T-cell (primary cell): Measurements from ENCODE around the gene PRKCQ. TPM values are rescaled to one million over a fixed set of nuclear protein-coding genes. Genes with fewer than 3 reads are reported as not detected.

Source experiments
- ATAC-seq, 4 experiments: fragments of 200-7000 bp in 3 of 4; fragments of 150-1000 bp in 1 of 4; cut with Tn5 transposase; replicated peaks in 1 of 4; 1 replicate in 3 of 4; 2 replicates in 1 of 4; pipeline ENCODE4 v1.10.0; 2021; ENCODE audit warnings: moderate library complexity in 3 of 4, mild to moderate bottlenecking in 2 of 4, moderate number of reproducible peaks in 1 of 4
- CTCF ChIA-PET, 2 donors: fragments of 300-600 bp; sonication (Branson Sonifier 250); formaldehyde crosslinking; loops; one replicate each; lab custom pipeline; 2022; ENCODE audit warnings: antibody characterized with exemption in 2 of 2; lab: Charles Lee
- POLR2A ChIA-PET, 2 donors: fragments of 300-600 bp; sonication (Branson Sonifier 250); formaldehyde crosslinking; loops; one replicate each; lab custom pipeline; 2022; ENCODE audit warnings: antibody characterized with exemption in 2 of 2; lab: Charles Lee
- DNase-seq, 35 experiments: peaks; one replicate each; pipeline versions ENCODE4 v3.0.0 to v3.0.0-alpha.2; 2013 to 2023
- H3K27ac ChIP-seq: one replicate; pipeline ENCODE4 v1.5.1; 2013; ENCODE audit warnings: low read length
- H3K27me3 ChIP-seq, 2 experiments: replicated peaks in 1 of 2; 1 replicate in 1 of 2; 2 replicates in 1 of 2; pipeline versions ENCODE4 v1.6.1 to v1.7.0; 2013; ENCODE audit warnings: low read length in 1 of 2, mixed read lengths in 1 of 2; ENCODE audit not compliant: control insufficient read depth in 2 of 2, insufficient read depth in 2 of 2; ENCODE audit errors: extremely low read depth in 1 of 2
- H3K36me3 ChIP-seq, 2 donors: 1 replicate in 1 of 2; 2 replicates in 1 of 2; pipeline versions ENCODE4 v1.6.1 to v1.7.0; 2013; ENCODE audit warnings: low read length in 1 of 2; ENCODE audit not compliant: control insufficient read depth in 2 of 2, insufficient read depth in 1 of 2; ENCODE audit errors: extremely low read depth in 1 of 2
- H3K4me1 ChIP-seq, 2 experiments: 1 replicate in 1 of 2; 2 replicates in 1 of 2; pipeline versions ENCODE4 v1.6.1 to v1.7.0; 2013; ENCODE audit warnings: low read length in 2 of 2, mixed read lengths in 1 of 2; ENCODE audit not compliant: insufficient read depth in 2 of 2, control insufficient read depth in 1 of 2; ENCODE audit errors: extremely low read depth in 1 of 2
- H3K4me3 ChIP-seq, 2 donors: 1 replicate in 1 of 2; 2 replicates in 1 of 2; pipeline versions ENCODE4 v1.5.1 to v1.7.0; 2013; ENCODE audit warnings: mild to moderate bottlenecking in 2 of 2, low read length in 1 of 2, moderate library complexity in 1 of 2; ENCODE audit not compliant: control insufficient read depth in 1 of 2; ENCODE audit errors: extremely low read depth in 1 of 2
- H3K9me3 ChIP-seq: 2 replicates; pipeline ENCODE4 v1.7.0; 2013
- H3K27ac Mint-ChIP-seq, 2 donors: one replicate each; pipeline ENCODE4 v1.8.0; 2020 to 2021; ENCODE audit warnings: mild to moderate bottlenecking in 2 of 2, mixed read lengths in 2 of 2
- H3K27me3 Mint-ChIP-seq, 2 donors: one replicate each; pipeline ENCODE4 v1.8.0; 2021 to 2022; ENCODE audit warnings: mixed read lengths in 2 of 2
- H3K36me3 Mint-ChIP-seq: one replicate; pipeline ENCODE4 v1.8.0; 2021; ENCODE audit warnings: mixed read lengths
- H3K4me1 Mint-ChIP-seq, 3 donors: one replicate each; pipeline ENCODE4 v1.8.0; 2020 to 2022; ENCODE audit warnings: mixed read lengths in 3 of 3, mild to moderate bottlenecking in 1 of 3
- H3K4me3 Mint-ChIP-seq, 3 donors: one replicate each; pipeline ENCODE4 v1.8.0; 2020 to 2022; ENCODE audit warnings: mild to moderate bottlenecking in 3 of 3, mixed read lengths in 3 of 3, moderate library complexity in 3 of 3
- H3K9me3 Mint-ChIP-seq, 3 donors: one replicate each; pipeline ENCODE4 v1.8.0; 2020 to 2022; ENCODE audit warnings: mixed read lengths in 3 of 3
- WGBS: methylation state at CpG from one replicate; pipeline ENCODE4 v1.1.5; 2013; ENCODE audit warnings: missing lambda C conversion rate; ENCODE audit not compliant: insufficient coverage; 5-methylcytosine and 5-hydroxymethylcytosine counted together
- total RNA-seq, 35 experiments: library from RNA in 6 of 35; stranded (reverse) in 6 of 35; fragments of 120-200 nt in 1 of 35; gene quantifications; one replicate each; pipeline versions ENCODE4 v1.2.1 to v1.2.4 and lab custom pipeline; 2013 to 2026

PRKCQ gene
- total RNA-seq, 5 donors from 2014 or later (not counting 1 experiment from before 2014, with no cell fraction given) = 60.3 to 67.4 (median 61.6) TPM

- no peaks in the 10 kb centered on the region for H3K36me3 ChIP-seq
- Mint-ChIP-seq H3K36me3 (peaks cover 9% of the 10 kb centered on the region), H3K4me3 (no peak overlapping the region), H3K4me1 (peaks cover 9 to 17% (median 17%) of the 10 kb centered on the region in 3 donors), H3K27me3 (no peaks in the 10 kb centered on the region), H3K27ac (no peak overlapping the region), H3K9me3 (peaks cover 16 to 21% (median 19%) of the 10 kb centered on the region in 3 donors)
- no peak overlapping the region for H3K4me3 ChIP-seq
- H3K4me1 ChIP-seq = peaks cover 4 to 7% of the 10 kb centered on the region in 2 experiments
- ChIA-PET CTCF (interaction anchor here in 1 of 2 donors (0.9 kb wide), 1 partner anchor 14 kb away, joined by 3 read pairs; no protein-coding TSS in a partner anchor), POLR2A (no interaction called here)
- peaks cover 3% of the 10 kb centered on the region for H3K9me3 ChIP-seq
- no peak overlapping the region for H3K27ac ChIP-seq
- DNase-seq (no peak), ATAC-seq (no peak)
- WGBS = 94% methylated on average over 4 of the region's 5 CpGs
- no peaks in the 10 kb centered on the region for H3K27me3 ChIP-seq
Observed at GRCh38 chr10:6386960-6387359, 193.1 kb downstream of the PRKCQ start.

GRCh38 chr10:6386346-6386745 is 193.7 kb downstream of the PRKCQ start:
- H3K4me3 Mint-ChIP-seq = no peak overlapping the region
- DNase-seq (no peak), ATAC-seq (no peak)
- H3K9me3 Mint-ChIP-seq = peaks cover 17 to 21% (median 20%) of the 10 kb centered on the region in 3 donors
- peaks cover 3% of the 10 kb centered on the region for H3K9me3 ChIP-seq
- no peak overlapping the region for H3K27ac ChIP-seq
- peak overlapping the region in 1 of 2 donors; percentile 8 for H3K27ac Mint-ChIP-seq
- 86% methylated on average over 4 of the region's 6 CpGs for WGBS
- ChIA-PET POLR2A (no interaction called here), CTCF (interaction anchor here in 1 of 2 donors (0.8 to 0.9 kb wide), 2 partner anchors 14 to 37 kb away, joined by 3 to 6 read pairs; no protein-coding TSS in a partner anchor)
- peaks cover 7 to 9% of the 10 kb centered on the region in 2 experiments for H3K4me1 ChIP-seq
- peaks cover 15 to 23% (median 23%) of the 10 kb centered on the region in 3 donors for H3K4me1 Mint-ChIP-seq
- H3K4me3 ChIP-seq = no peak overlapping the region
- no peaks in the 10 kb centered on the region for H3K36me3 ChIP-seq
- no peaks in the 10 kb centered on the region for H3K27me3 Mint-ChIP-seq
- no peaks in the 10 kb centered on the region for H3K27me3 ChIP-seq
- H3K36me3 Mint-ChIP-seq = peaks cover 10% of the 10 kb centered on the region

- WGBS = 71% methylated on average over 3 of the region's 3 CpGs
- ChIA-PET CTCF (interaction anchor here (0.6 to 0.8 kb wide), 2 partner anchors 36 to 319 kb away, joined by 3 to 6 read pairs; no protein-coding TSS in a partner anchor), POLR2A (no interaction called here)
- no peak for DNase-seq
- Mint-ChIP-seq H3K9me3 (peaks cover 19 to 24% (median 20%) of the 10 kb centered on the region in 3 donors), H3K4me3 (no peak overlapping the region), H3K36me3 (peaks cover 13% of the 10 kb centered on the region), H3K4me1 (peaks cover 20 to 30% (median 30%) of the 10 kb centered on the region in 3 donors), H3K27me3 (no peaks in the 10 kb centered on the region), H3K27ac (no peak overlapping the region)
- Histone ChIP-seq H3K9me3 (peaks cover 3% of the 10 kb centered on the region), H3K4me3 (no peak overlapping the region), H3K27me3 (no peaks in the 10 kb centered on the region), H3K4me1 (peaks cover 7 to 9% of the 10 kb centered on the region in 2 experiments), H3K36me3 (no peaks in the 10 kb centered on the region), H3K27ac (no peak overlapping the region)
- ATAC-seq = no peak
Observed at GRCh38 chr10:6385665-6386064, 194.4 kb downstream of the PRKCQ start.

GRCh38 chr10:6384847-6385246 is 195.2 kb downstream of the PRKCQ start:
- no peaks in the 10 kb centered on the region for H3K27me3 ChIP-seq
- peak overlapping the region in 1 of 2 donors; percentile 9 for H3K27ac Mint-ChIP-seq

GRCh38 chr10:6384031-6384430 is 196.0 kb downstream of the PRKCQ start:
- POLR2A ChIA-PET = no interaction called here

More at GRCh38 chr10:6384847-6385246, 195.2 kb downstream of the PRKCQ start:
- CTCF ChIA-PET = interaction anchor here in 1 of 2 donors (0.7 kb wide), 1 partner anchor 81 kb away, joined by 6 read pairs; no protein-coding TSS in a partner anchor
- H3K27me3 Mint-ChIP-seq = no peaks in the 10 kb centered on the region
- Histone ChIP-seq H3K36me3 (no peaks in the 10 kb centered on the region), H3K4me1 (peaks cover 7 to 9% of the 10 kb centered on the region in 2 experiments), H3K9me3 (no peaks in the 10 kb centered on the region), H3K4me3 (no peak overlapping the region), H3K27ac (no peak overlapping the region)
- WGBS = 84% methylated on average over 3 of the region's 3 CpGs
- POLR2A ChIA-PET = interaction anchor here in 1 of 2 donors (0.6 kb wide), 1 partner anchor 93 kb away, joined by 4 read pairs; no protein-coding TSS in a partner anchor
- H3K9me3 Mint-ChIP-seq = peaks cover 15 to 21% (median 16%) of the 10 kb centered on the region in 3 donors
- DNase-seq (no peak), ATAC-seq (no peak)
- no peak overlapping the region for H3K4me3 Mint-ChIP-seq
- H3K36me3 Mint-ChIP-seq = peaks cover 16% of the 10 kb centered on the region
- peaks cover 20 to 31% (median 30%) of the 10 kb centered on the region in 3 donors for H3K4me1 Mint-ChIP-seq

GRCh38 chr10:6383096-6383812 is 196.8 kb downstream of the PRKCQ start:
- peaks cover 23% of the 10 kb centered on the region for H3K36me3 Mint-ChIP-seq
- no peak overlapping the region for H3K27ac Mint-ChIP-seq
- no peaks in the 10 kb centered on the region for H3K36me3 ChIP-seq
- H3K4me1 Mint-ChIP-seq = peaks cover 20 to 31% (median 30%) of the 10 kb centered on the region in 3 donors
- H3K4me3 Mint-ChIP-seq = peak overlapping the region in 2 of 3 donors; percentile 24 to 58
- H3K27me3 ChIP-seq = no peaks in the 10 kb centered on the region
- WGBS = 86% methylated on average over 7 of the region's 8 CpGs
- H3K9me3 Mint-ChIP-seq = peaks cover 10 to 23% (median 17%) of the 10 kb centered on the region in 3 donors
- ChIA-PET CTCF (no interaction called here), POLR2A (no interaction called here)
- H3K27me3 Mint-ChIP-seq = no peaks in the 10 kb centered on the region
- H3K27ac ChIP-seq = no peak overlapping the region
- no peaks in the 10 kb centered on the region for H3K9me3 ChIP-seq
- peaks cover 7 to 9% of the 10 kb centered on the region in 2 experiments for H3K4me1 ChIP-seq
- ATAC-seq = no peak
- no peak for DNase-seq
- no peak overlapping the region for H3K4me3 ChIP-seq

More at GRCh38 chr10:6384031-6384430, 196.0 kb downstream of the PRKCQ start:
- Histone ChIP-seq H3K36me3 (no peaks in the 10 kb centered on the region), H3K4me3 (no peak overlapping the region), H3K9me3 (no peaks in the 10 kb centered on the region), H3K27me3 (no peaks in the 10 kb centered on the region), H3K4me1 (peaks cover 7 to 9% of the 10 kb centered on the region in 2 experiments), H3K27ac (no peak overlapping the region)
- Mint-ChIP-seq H3K27ac (no peak overlapping the region), H3K4me1 (peaks cover 20 to 31% (median 30%) of the 10 kb centered on the region in 3 donors), H3K36me3 (peaks cover 19% of the 10 kb centered on the region), H3K4me3 (no peak overlapping the region), H3K9me3 (peaks cover 10 to 20% (median 18%) of the 10 kb centered on the region in 3 donors), H3K27me3 (no peaks in the 10 kb centered on the region)
- WGBS = 88% methylated on average over 4 of the region's 7 CpGs
- DNase-seq (no peak), ATAC-seq (no peak)
- CTCF ChIA-PET = interaction anchor here in 1 of 2 donors (0.7 kb wide), 1 partner anchor 82 kb away, joined by 6 read pairs; no protein-coding TSS in a partner anchor
